ENCODE results near the gene GPC1.

Gene GPC1

DNA sequence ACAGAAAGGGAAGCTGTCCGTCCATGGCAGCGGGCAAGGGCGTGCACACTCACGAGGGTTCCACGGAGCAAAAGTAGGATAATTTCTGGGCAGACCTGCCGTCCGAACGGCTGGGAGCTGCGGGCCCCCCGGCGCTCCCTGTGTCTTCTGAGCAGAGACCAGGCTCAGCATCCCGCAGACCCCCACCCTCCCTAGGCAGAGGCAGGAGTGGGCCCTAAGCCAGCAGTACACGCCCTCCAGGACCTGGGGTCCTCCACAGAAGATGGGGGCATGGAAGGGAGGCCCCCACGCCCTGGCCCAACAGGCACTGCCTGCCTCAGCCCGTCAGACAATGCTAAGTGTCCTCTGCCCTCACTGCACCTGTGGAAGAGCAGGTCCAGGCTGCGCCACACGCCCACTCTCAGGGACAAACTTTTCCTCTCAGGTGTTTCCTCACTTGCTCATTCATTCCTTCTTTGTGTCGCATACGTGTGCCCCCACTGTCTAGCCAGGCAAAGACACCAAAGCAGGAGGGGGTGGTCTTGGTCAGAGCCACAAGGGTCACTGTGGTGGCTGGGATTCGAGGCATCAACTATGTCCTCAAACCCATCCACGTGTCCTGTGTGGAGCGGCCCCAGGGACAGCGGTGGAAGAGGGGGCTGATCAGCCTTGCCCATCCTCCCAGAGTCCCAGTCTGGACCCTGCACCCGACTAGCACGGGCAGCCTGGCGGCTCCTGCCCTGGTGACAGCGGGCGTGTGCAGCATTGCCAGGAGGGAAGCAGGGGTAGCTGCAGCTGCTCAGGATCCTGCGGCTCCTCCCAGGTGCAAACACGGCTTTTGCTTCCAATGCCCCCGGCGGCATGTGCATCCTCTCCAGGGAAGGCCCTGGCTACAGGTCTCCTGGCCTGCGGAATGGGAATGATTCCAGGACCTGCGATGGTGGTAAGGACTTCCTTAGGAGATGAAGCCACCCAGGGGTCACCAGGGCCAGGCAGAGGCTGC, 2.4 kb upstream of the GPC1 start:
- DNase-seq, result no peak
- Histone ChIP-seq H3K27me3 (replicated peaks in 2 of 5; ENCODE audit: control insufficient read depth in 4 of 5, insufficient read depth in 5 of 5, low read length in 4 of 5) (peaks cover 0 to 73% (median 32%) of the 10 kb centered on the region in 5 experiments), H3K27ac (ENCODE audit: insufficient read depth in 1 of 2, low read depth in 1 of 2, low read length in 2 of 2, poor library complexity in 1 of 2, severe bottlenecking in 2 of 2) (no peak overlapping the region), H3K4me1 (ENCODE audit: control extremely low read depth in 1 of 4, control insufficient read depth in 4 of 4, insufficient read depth in 4 of 4, low read length in 3 of 4) (peaks cover 0 to 24% (median 13%) of the 10 kb centered on the region in 4 experiments), H3K36me3 (ENCODE audit: control insufficient read depth in 4 of 4, insufficient read depth in 4 of 4, low read length in 3 of 4) (no peaks in the 10 kb centered on the region), H3K9me3 (ENCODE audit: control extremely low read depth in 1 of 5, control insufficient read depth in 4 of 5, insufficient read depth in 2 of 5, low read depth in 1 of 5, low read length in 4 of 5) (no peaks in the 10 kb centered on the region), H3K4me3 (ENCODE audit: control insufficient read depth in 1 of 7, extremely low read depth in 1 of 7, insufficient read depth in 4 of 7, low read depth in 2 of 7, low read length in 6 of 7) (no peak overlapping the region)
- WGBS (ENCODE audit: insufficient coverage), result 90% methylated on average over 31 of the region's 34 CpGs
- POLR2A ChIA-PET, result no interaction called here
- CTCF ChIA-PET, result no interaction called here

DNA sequence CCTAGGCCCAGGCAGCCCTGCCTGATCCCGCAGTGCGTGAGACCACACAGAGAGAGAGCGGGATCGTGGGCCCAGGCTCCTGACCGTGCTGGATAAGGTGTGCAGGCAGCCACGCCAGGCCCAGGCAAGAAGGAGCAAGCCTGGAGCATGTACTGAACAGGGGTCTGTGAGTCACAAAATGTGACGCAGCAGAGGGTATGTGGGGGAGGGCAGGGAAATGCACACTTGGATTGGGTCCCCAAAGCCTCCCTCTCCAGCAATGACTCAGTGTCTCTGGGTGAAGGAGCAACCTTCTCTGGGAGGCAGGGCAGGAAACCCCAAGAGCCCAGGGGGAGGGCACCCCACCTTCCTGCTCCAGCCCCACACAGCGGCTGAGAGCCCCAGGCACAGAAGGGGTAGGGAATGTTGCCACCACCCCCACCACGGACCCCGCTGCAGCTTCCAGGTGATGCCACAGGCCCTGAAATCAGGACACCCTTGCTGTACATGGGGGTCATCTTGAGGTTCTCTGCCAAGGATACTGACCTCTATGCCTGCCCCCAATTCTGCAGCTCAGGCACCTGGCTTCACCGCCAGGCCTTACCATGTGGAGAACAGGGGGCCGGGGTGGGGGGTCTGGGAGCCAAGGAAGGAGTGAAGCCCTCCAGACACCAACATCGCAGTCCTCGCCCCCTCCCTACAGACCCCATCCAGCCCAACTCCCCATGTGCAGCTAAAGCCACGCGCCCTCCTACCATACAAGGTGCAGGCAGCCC, 1.3 kb upstream of the GPC1 start:
- peak in 2 of 3 donors; percentile 40 to 46 for DNase-seq
- H3K36me3 ChIP-seq (ENCODE audit: control insufficient read depth in 4 of 4, insufficient read depth in 4 of 4, low read length in 3 of 4), result no peaks in the 10 kb centered on the region
- CTCF ChIA-PET, result no interaction called here
- WGBS (ENCODE audit: insufficient coverage), result 77% methylated on average over 12 of the region's 16 CpGs
- POLR2A ChIA-PET, result no interaction called here
- H3K27ac ChIP-seq (ENCODE audit: insufficient read depth in 1 of 2, low read depth in 1 of 2, low read length in 2 of 2, poor library complexity in 1 of 2, severe bottlenecking in 2 of 2), result no peak overlapping the region
- H3K9me3 ChIP-seq (ENCODE audit: control extremely low read depth in 1 of 5, control insufficient read depth in 4 of 5, insufficient read depth in 2 of 5, low read depth in 1 of 5, low read length in 4 of 5), result no peaks in the 10 kb centered on the region
- peaks cover 0 to 74% (median 34%) of the 10 kb centered on the region in 5 experiments for H3K27me3 ChIP-seq (replicated peaks in 2 of 5; ENCODE audit: control insufficient read depth in 4 of 5, insufficient read depth in 5 of 5, low read length in 4 of 5)
- peak overlapping the region in 1 of 7 experiments; percentile 72 for H3K4me3 ChIP-seq (ENCODE audit: control insufficient read depth in 1 of 7, extremely low read depth in 1 of 7, insufficient read depth in 4 of 7, low read depth in 2 of 7, low read length in 6 of 7)
- H3K4me1 ChIP-seq (ENCODE audit: control extremely low read depth in 1 of 4, control insufficient read depth in 4 of 4, insufficient read depth in 4 of 4, low read length in 3 of 4), result peaks cover 0 to 24% (median 13%) of the 10 kb centered on the region in 4 experiments

DNA sequence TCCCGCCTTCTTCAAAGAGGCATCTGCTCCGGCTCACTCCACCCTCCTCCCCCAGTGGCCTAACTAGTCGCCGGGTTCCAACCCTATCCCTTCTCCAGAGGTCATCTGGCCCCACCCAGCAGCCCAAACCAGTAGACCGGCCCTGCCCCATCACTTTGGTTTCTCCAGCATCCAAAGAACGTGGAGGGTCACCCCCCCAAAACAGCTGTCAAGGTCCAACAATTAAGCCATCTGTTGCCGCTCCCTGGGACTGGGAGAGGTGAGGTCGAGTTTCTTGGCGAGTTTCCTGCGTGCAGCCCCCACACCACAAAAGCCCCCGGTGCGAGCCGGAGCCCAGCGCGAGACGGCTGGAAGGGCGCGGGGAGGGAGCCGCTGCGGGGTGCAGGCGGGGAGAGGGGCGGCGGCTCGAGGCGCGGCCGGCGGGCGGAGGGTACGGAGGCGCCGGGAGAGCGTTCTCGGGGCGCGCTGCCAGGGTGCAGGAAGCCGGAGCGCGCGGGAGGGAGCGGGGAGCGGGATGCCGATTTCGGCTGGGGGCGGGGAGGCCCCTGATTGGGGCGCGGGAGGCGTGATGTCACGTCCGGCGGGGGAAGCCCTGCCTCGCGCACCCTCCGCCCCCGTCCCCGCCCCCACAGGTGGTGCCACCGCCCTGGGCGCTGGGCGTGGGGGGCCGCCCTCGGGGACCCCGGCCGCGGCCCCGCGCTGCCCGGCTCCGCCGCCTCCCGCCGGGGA, 571 bp upstream of the GPC1 start:
- Histone ChIP-seq H3K9me3 (ENCODE audit: control extremely low read depth in 1 of 5, control insufficient read depth in 4 of 5, insufficient read depth in 2 of 5, low read depth in 1 of 5, low read length in 4 of 5) (no peaks in the 10 kb centered on the region), H3K27me3 (replicated peaks in 2 of 5; ENCODE audit: control insufficient read depth in 4 of 5, insufficient read depth in 5 of 5, low read length in 4 of 5) (peaks cover 0 to 67% (median 32%) of the 10 kb centered on the region in 5 experiments), H3K36me3 (ENCODE audit: control insufficient read depth in 4 of 4, insufficient read depth in 4 of 4, low read length in 3 of 4) (no peaks in the 10 kb centered on the region), H3K4me3 (ENCODE audit: control insufficient read depth in 1 of 7, extremely low read depth in 1 of 7, insufficient read depth in 4 of 7, low read depth in 2 of 7, low read length in 6 of 7) (peak overlapping the region; percentile 16 to 72 (median 51)), H3K27ac (ENCODE audit: insufficient read depth in 1 of 2, low read depth in 1 of 2, low read length in 2 of 2, poor library complexity in 1 of 2, severe bottlenecking in 2 of 2) (no peak overlapping the region), H3K4me1 (ENCODE audit: control extremely low read depth in 1 of 4, control insufficient read depth in 4 of 4, insufficient read depth in 4 of 4, low read length in 3 of 4) (peaks cover 0 to 24% (median 13%) of the 10 kb centered on the region in 4 experiments)
- ChIA-PET CTCF (no interaction called here), POLR2A (no interaction called here)
- peak; percentile 72 to 76 (median 75) for DNase-seq
- WGBS (ENCODE audit: insufficient coverage), result 2% methylated on average over 59 of the region's 71 CpGs

DNA sequence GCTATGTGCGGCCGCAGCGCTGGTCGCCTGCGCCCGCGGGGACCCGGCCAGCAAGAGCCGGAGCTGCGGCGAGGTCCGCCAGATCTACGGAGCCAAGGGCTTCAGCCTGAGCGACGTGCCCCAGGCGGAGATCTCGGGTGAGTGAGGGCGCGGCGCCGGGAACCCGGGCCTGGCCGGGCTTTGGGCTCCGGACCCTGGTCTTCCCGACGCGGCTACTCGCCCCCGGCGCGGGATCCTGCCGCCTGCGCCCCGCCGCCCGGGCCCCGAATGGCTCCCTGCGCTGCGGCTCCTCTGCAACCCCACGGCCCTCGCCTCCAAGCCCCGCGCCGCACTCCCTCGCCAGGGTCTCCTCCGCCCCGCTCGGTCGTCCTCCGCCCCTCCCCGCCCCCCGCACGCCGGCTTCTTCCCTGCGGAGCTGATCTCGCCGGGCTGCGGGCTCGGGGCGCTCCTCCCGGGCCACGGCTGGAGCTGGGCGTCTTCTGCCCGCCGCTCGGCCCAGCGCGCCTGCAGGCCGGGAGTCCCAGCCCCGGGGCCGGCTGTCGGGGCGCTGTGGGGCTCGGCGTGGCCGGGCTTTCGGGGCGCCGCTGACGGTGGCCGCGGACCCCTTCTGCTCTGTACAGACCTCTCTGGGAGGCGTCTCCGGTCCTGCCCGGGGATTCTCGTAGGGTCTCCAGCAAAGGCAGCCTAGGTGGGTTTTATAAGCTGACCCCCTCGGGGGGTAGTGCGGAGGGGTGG, 652 bp downstream of the GPC1 start:
- peak in 1 of 3 donors; percentile 21 for DNase-seq
- ChIA-PET CTCF (interaction anchor here (0.7 to 1.5 kb wide), 5 partner anchors 12 to 286 kb away, joined by 3 to 7 read pairs (median 3); no protein-coding TSS in a partner anchor), POLR2A (no interaction called here)
- under 1% methylated on average over 80 of the region's 88 CpGs for WGBS (ENCODE audit: insufficient coverage)
- peaks cover 0 to 62% (median 32%) of the 10 kb centered on the region in 5 experiments for H3K27me3 ChIP-seq (replicated peaks in 2 of 5; ENCODE audit: control insufficient read depth in 4 of 5, insufficient read depth in 5 of 5, low read length in 4 of 5)
- no peaks in the 10 kb centered on the region for H3K36me3 ChIP-seq (ENCODE audit: control insufficient read depth in 4 of 4, insufficient read depth in 4 of 4, low read length in 3 of 4)
- H3K27ac ChIP-seq (ENCODE audit: insufficient read depth in 1 of 2, low read depth in 1 of 2, low read length in 2 of 2, poor library complexity in 1 of 2, severe bottlenecking in 2 of 2), result no peak overlapping the region
- H3K4me3 ChIP-seq (ENCODE audit: control insufficient read depth in 1 of 7, extremely low read depth in 1 of 7, insufficient read depth in 4 of 7, low read depth in 2 of 7, low read length in 6 of 7), result peak overlapping the region; percentile 25 to 70 (median 41)
- H3K4me1 ChIP-seq (ENCODE audit: control extremely low read depth in 1 of 4, control insufficient read depth in 4 of 4, insufficient read depth in 4 of 4, low read length in 3 of 4), result peaks cover 0 to 24% (median 13%) of the 10 kb centered on the region in 4 experiments
- no peaks in the 10 kb centered on the region for H3K9me3 ChIP-seq (ENCODE audit: control extremely low read depth in 1 of 5, control insufficient read depth in 4 of 5, insufficient read depth in 2 of 5, low read depth in 1 of 5, low read length in 4 of 5)

DNA sequence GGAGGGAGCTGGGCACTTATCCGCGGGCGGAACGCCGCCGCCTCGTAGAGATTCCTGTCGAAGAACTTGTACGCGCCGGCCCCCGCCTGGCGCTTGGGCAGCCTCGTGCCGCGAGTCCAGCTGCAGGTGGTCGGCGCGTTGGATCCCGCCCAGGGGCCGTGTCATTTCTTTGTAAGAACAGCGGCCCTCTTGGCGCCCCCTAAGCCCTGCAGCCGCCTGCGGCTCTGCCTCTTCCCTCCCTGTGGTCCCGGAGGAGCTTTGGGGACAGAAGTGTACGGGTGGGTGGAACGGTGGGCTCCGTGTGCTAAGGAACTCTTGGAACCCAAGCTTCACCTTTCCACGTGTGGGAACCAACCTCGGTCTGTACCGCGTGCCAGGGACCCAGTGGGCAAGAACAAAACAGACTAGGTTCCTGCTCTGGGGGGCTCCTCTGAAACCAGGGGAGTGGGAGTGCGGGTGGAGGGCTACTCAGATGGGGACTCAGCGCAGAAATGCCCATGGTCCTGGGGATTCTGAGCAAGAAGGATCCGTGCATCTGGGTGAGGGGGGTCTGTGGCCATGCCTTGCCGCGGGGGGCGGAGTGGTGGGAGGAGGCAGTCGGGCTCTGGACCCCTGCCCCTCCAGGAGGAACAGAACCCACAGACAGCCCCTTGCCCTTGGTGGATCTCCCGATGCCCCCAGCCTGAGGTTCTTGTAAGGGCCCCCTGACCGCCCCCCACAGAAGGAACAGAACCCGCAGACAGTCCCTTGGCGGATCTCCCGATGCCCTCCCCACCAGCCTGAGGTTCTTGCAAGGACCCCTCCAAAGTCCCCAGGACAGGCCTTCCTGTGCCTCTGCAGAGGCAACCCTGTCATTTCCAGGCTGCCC, 1.5 kb downstream of the GPC1 start:
- WGBS (ENCODE audit: insufficient coverage), result 22% methylated on average over 33 of the region's 45 CpGs
- POLR2A ChIA-PET, result no interaction called here
- peak in 2 of 3 donors; percentile 20 to 36 for DNase-seq
- no peaks in the 10 kb centered on the region for H3K36me3 ChIP-seq (ENCODE audit: control insufficient read depth in 4 of 4, insufficient read depth in 4 of 4, low read length in 3 of 4)
- peaks cover 0 to 24% (median 13%) of the 10 kb centered on the region in 4 experiments for H3K4me1 ChIP-seq (ENCODE audit: control extremely low read depth in 1 of 4, control insufficient read depth in 4 of 4, insufficient read depth in 4 of 4, low read length in 3 of 4)
- CTCF ChIA-PET, result interaction anchor here (0.7 to 1.5 kb wide), 5 partner anchors 13 to 287 kb away, joined by 3 to 7 read pairs (median 3); no protein-coding TSS in a partner anchor
- no peaks in the 10 kb centered on the region for H3K9me3 ChIP-seq (ENCODE audit: control extremely low read depth in 1 of 5, control insufficient read depth in 4 of 5, insufficient read depth in 2 of 5, low read depth in 1 of 5, low read length in 4 of 5)
- no peak overlapping the region for H3K27ac ChIP-seq (ENCODE audit: insufficient read depth in 1 of 2, low read depth in 1 of 2, low read length in 2 of 2, poor library complexity in 1 of 2, severe bottlenecking in 2 of 2)
- H3K27me3 ChIP-seq (replicated peaks in 2 of 5; ENCODE audit: control insufficient read depth in 4 of 5, insufficient read depth in 5 of 5, low read length in 4 of 5), result peaks cover 0 to 57% (median 26%) of the 10 kb centered on the region in 5 experiments
- peak overlapping the region in 1 of 7 experiments; percentile 19 for H3K4me3 ChIP-seq (ENCODE audit: control insufficient read depth in 1 of 7, extremely low read depth in 1 of 7, insufficient read depth in 4 of 7, low read depth in 2 of 7, low read length in 6 of 7)

DNA sequence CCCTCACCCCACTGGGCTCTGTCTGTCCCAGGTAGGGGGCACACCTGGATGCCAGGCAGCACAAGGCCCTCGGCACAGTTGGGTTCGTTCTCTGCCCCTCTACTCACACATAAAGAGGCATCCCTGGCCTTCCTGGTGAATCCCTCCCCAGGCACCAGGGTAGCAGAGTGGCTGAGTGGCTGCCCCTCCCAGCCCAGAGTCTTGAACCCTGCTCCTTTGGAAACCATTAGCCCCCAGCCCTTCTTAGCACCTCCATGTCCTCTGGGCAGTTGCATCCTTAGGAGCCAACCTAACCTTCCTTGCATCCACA, 2.0 kb downstream of the GPC1 start:
- H3K27me3 ChIP-seq (replicated peaks in 2 of 5; ENCODE audit: control insufficient read depth in 4 of 5, insufficient read depth in 5 of 5, low read length in 4 of 5), result peaks cover 0 to 52% (median 25%) of the 10 kb centered on the region in 5 experiments
- POLR2A ChIA-PET, result no interaction called here

More for the DNA sequence above, 2.0 kb downstream of the GPC1 start:
- Histone ChIP-seq H3K4me3 (ENCODE audit: control insufficient read depth in 1 of 7, extremely low read depth in 1 of 7, insufficient read depth in 4 of 7, low read depth in 2 of 7, low read length in 6 of 7) (no peak overlapping the region), H3K36me3 (ENCODE audit: control insufficient read depth in 4 of 4, insufficient read depth in 4 of 4, low read length in 3 of 4) (no peaks in the 10 kb centered on the region), H3K9me3 (ENCODE audit: control extremely low read depth in 1 of 5, control insufficient read depth in 4 of 5, insufficient read depth in 2 of 5, low read depth in 1 of 5, low read length in 4 of 5) (no peaks in the 10 kb centered on the region), H3K4me1 (ENCODE audit: control extremely low read depth in 1 of 4, control insufficient read depth in 4 of 4, insufficient read depth in 4 of 4, low read length in 3 of 4) (peaks cover 0 to 24% (median 13%) of the 10 kb centered on the region in 4 experiments), H3K27ac (ENCODE audit: insufficient read depth in 1 of 2, low read depth in 1 of 2, low read length in 2 of 2, poor library complexity in 1 of 2, severe bottlenecking in 2 of 2) (no peak overlapping the region)
- DNase-seq, result no peak
- CTCF ChIA-PET, result no interaction called here
- WGBS (ENCODE audit: insufficient coverage), result 90% methylated on average over 2 of the region's 2 CpGs

Data from common myeloid progenitor, CD34-positive (primary cell).